H9 (cell line): ENCODE results near the gene RALGAPA2. TPM values are rescaled to one million over a fixed set of nuclear protein-coding genes. Genes with fewer than 3 reads are reported as not detected.

Experiments
- DNase-seq: peaks from one replicate; pipeline ENCODE4 v3.0.0-alpha.2; 2017
- H2AFZ ChIP-seq: one replicate; pipeline ENCODE4 v1.6.1; 2013; ENCODE audit warnings: mild to moderate bottlenecking, low read length, control low read depth, moderate library complexity
- H2AK5ac ChIP-seq: 2 replicates; pipeline ENCODE4 v1.6.1; 2013; ENCODE audit warnings: low read length, control low read depth, mixed read lengths; ENCODE audit not compliant: insufficient read length
- H2BK120ac ChIP-seq: one replicate; pipeline ENCODE4 v1.6.1; 2013; ENCODE audit warnings: low read depth, mild to moderate bottlenecking, low read length, control low read depth, inconsistent platforms; ENCODE audit not compliant: poor library complexity, severe bottlenecking
- H2BK12ac ChIP-seq: 2 replicates; pipeline ENCODE4 v1.6.1; 2013; ENCODE audit warnings: low read length, control low read depth, mixed read lengths, low read depth; ENCODE audit not compliant: insufficient read length
- H2BK15ac ChIP-seq: 2 replicates; pipeline ENCODE4 v1.6.1; 2013; ENCODE audit warnings: low read depth, low read length, control low read depth
- H2BK20ac ChIP-seq: one replicate; pipeline ENCODE4 v1.6.1; 2013; ENCODE audit warnings: low read depth, mild to moderate bottlenecking, low read length, control low read depth, inconsistent platforms; ENCODE audit not compliant: poor library complexity, severe bottlenecking
- H2BK5ac ChIP-seq: 2 replicates; pipeline ENCODE4 v1.6.1; 2013; ENCODE audit warnings: low read length, control low read depth, mixed read lengths; ENCODE audit not compliant: insufficient read length
- H3K14ac ChIP-seq: 2 replicates; pipeline ENCODE4 v1.6.1; 2013; ENCODE audit warnings: low read length, control low read depth; ENCODE audit not compliant: insufficient read depth
- H3K18ac ChIP-seq: 2 replicates; pipeline ENCODE4 v1.6.1; 2013; ENCODE audit warnings: low read depth, mild to moderate bottlenecking, mixed read lengths, low read length, control low read depth; ENCODE audit not compliant: insufficient read length
- H3K23ac ChIP-seq: 2 replicates; pipeline ENCODE4 v1.6.1; 2013; ENCODE audit warnings: low read length, control low read depth, mixed read lengths, low read depth; ENCODE audit not compliant: insufficient read length
- H3K23me2 ChIP-seq: 2 replicates; pipeline ENCODE4 v1.6.1; 2013; ENCODE audit warnings: low read depth, mild to moderate bottlenecking, mixed read lengths, low read length, control low read depth; ENCODE audit not compliant: insufficient read length, poor library complexity, severe bottlenecking
- H3K27ac ChIP-seq: 2 replicates; pipeline ENCODE4 v1.5.1; 2013; ENCODE audit warnings: low read length, control low read depth, mixed read lengths, low read depth; ENCODE audit not compliant: insufficient read length
- H3K27me3 ChIP-seq: 2 replicates; pipeline ENCODE4 v1.6.1; 2013; ENCODE audit warnings: low read length, control low read depth, inconsistent platforms; ENCODE audit not compliant: insufficient read depth
- H3K4ac ChIP-seq: 2 replicates; pipeline ENCODE4 v1.6.1; 2013; ENCODE audit warnings: low read depth, mild to moderate bottlenecking, control low read depth, inconsistent platforms, low read length, moderate library complexity
- H3K4me1 ChIP-seq: 2 replicates; pipeline ENCODE4 v1.6.1; 2013; ENCODE audit warnings: low read length, control low read depth, inconsistent platforms; ENCODE audit not compliant: insufficient read depth
- H3K4me2 ChIP-seq: 2 replicates; pipeline ENCODE4 v1.6.1; 2013; ENCODE audit warnings: low read length, control low read depth, mixed read lengths; ENCODE audit not compliant: insufficient read length, insufficient read depth
- H3K56ac ChIP-seq: 2 replicates; pipeline ENCODE4 v1.6.1; 2013; ENCODE audit warnings: low read depth, mild to moderate bottlenecking, mixed read lengths, low read length, control low read depth; ENCODE audit not compliant: insufficient read length
- H3K79me1 ChIP-seq: 2 replicates; pipeline ENCODE4 v1.6.1; 2013; ENCODE audit warnings: low read depth, mild to moderate bottlenecking, moderate library complexity, low read length, control low read depth, inconsistent platforms; ENCODE audit not compliant: insufficient read depth, poor library complexity, severe bottlenecking
- H3K79me2 ChIP-seq: 2 replicates; pipeline ENCODE4 v1.6.1; 2013; ENCODE audit warnings: low read length, control low read depth, inconsistent platforms; ENCODE audit not compliant: insufficient read depth
- H3K9ac ChIP-seq: 2 replicates; pipeline ENCODE4 v1.6.1; 2013; ENCODE audit warnings: low read length, control low read depth, mixed read lengths; ENCODE audit not compliant: insufficient read length; ENCODE audit errors: extremely low read depth
- H3K9me3 ChIP-seq: one replicate; pipeline ENCODE4 v1.6.1; 2013; ENCODE audit warnings: low read depth, low read length, inconsistent platforms; ENCODE audit not compliant: control insufficient read depth
- H3T11ph ChIP-seq: one replicate; pipeline ENCODE4 v1.6.1; 2013; ENCODE audit warnings: mild to moderate bottlenecking, low read length, control low read depth, inconsistent platforms
- H4K20me1 ChIP-seq: one replicate; pipeline ENCODE4 v1.6.1; 2013; ENCODE audit not compliant: control insufficient read depth, insufficient read length, insufficient read depth
- H4K5ac ChIP-seq: 2 replicates; pipeline ENCODE4 v1.6.1; 2013; ENCODE audit warnings: low read depth, mild to moderate bottlenecking, mixed read lengths, low read length, control low read depth; ENCODE audit not compliant: insufficient read length
- H4K8ac ChIP-seq: replicated peaks from 2 replicates; pipeline ENCODE4 v1.6.1; 2013; ENCODE audit warnings: low read length, control low read depth, mixed read lengths, low read depth; ENCODE audit not compliant: insufficient read length
- H4K91ac ChIP-seq: 2 replicates; pipeline ENCODE4 v1.6.1; 2013; ENCODE audit warnings: low read depth, mild to moderate bottlenecking, moderate library complexity, mixed read lengths, low read length, control low read depth; ENCODE audit not compliant: insufficient read length
- H3K27ac Mint-ChIP-seq, 3 experiments: 2 replicates in 2 of 3; 3 replicates in 1 of 3; pipeline ENCODE4 v1.8.0; 2020 to 2021; ENCODE audit warnings: mixed read lengths in 3 of 3, mild to moderate bottlenecking in 1 of 3, moderate library complexity in 1 of 3
- H3K27me3 Mint-ChIP-seq: 2 replicates; pipeline ENCODE4 v1.8.0; 2021; ENCODE audit warnings: low read depth, mild to moderate bottlenecking, moderate library complexity, mixed read lengths
- H3K36me3 Mint-ChIP-seq, 3 experiments: 2 replicates in 2 of 3; 3 replicates in 1 of 3; pipeline ENCODE4 v1.8.0; 2020 to 2021; ENCODE audit warnings: low read depth in 3 of 3, mixed read lengths in 3 of 3; ENCODE audit not compliant: insufficient read depth in 1 of 3
- H3K4me1 Mint-ChIP-seq, 2 experiments: 2 replicates each; pipeline ENCODE4 v1.8.0; 2020; ENCODE audit warnings: mixed read lengths in 2 of 2
- H3K4me3 Mint-ChIP-seq, 2 experiments: 2 replicates in 1 of 2; 3 replicates in 1 of 2; pipeline ENCODE4 v1.8.0; 2020 to 2021; ENCODE audit warnings: mild to moderate bottlenecking in 2 of 2, mixed read lengths in 2 of 2, moderate library complexity in 1 of 2
- H3K9me3 Mint-ChIP-seq, 2 experiments: 2 replicates in 1 of 2; 3 replicates in 1 of 2; pipeline ENCODE4 v1.8.0; 2020; ENCODE audit warnings: mild to moderate bottlenecking in 2 of 2, mixed read lengths in 2 of 2, moderate library complexity in 1 of 2
- CTCF ChIP-seq: fragments of 200-600 bp; sonication (generic); conservative IDR thresholded peaks from 3 replicates; pipeline ENCODE4 v1.8.0; 2021; ENCODE audit warnings: antibody characterized with exemption, mild to moderate bottlenecking
- WGBS: extraction: QIAGEN DNeasy Blood & Tissue Kit; methylation state at CpG from one replicate; pipeline ENCODE4 v1.1.7; 2013; ENCODE audit warnings: missing lambda C conversion rate, low lambda C conversion rate, mixed read lengths; ENCODE audit not compliant: insufficient read length; ENCODE audit errors: extremely low coverage; 5-methylcytosine and 5-hydroxymethylcytosine counted together
- total RNA-seq: library from RNA; stranded (reverse); gene quantifications from 2 replicates; pipeline ENCODE4 v1.2.1, GENCODE V29; 2021

The RALGAPA2 gene
- total RNA-seq, 1 experiment from 2014 or later = 16.6 TPM

GRCh38 chr20:20414640-20415220 lies 297.7 kb downstream of the RALGAPA2 start:
- no peaks in the 10 kb centered on the region for H3K79me1 ChIP-seq
- no peak overlapping the region for H2BK12ac ChIP-seq
- DNase-seq = no peak
- H3K9me3 ChIP-seq = no peaks in the 10 kb centered on the region
- no peak for TF ChIP-seq CTCF
- H3K27ac ChIP-seq = no peak overlapping the region
- H3K4me1 Mint-ChIP-seq = peaks cover 42 to 45% of the 10 kb centered on the region in 2 experiments
- no peak overlapping the region for H4K8ac ChIP-seq
- H2AFZ ChIP-seq = no peak overlapping the region
- no peak overlapping the region for H4K5ac ChIP-seq
- no peak overlapping the region for H3K4me2 ChIP-seq
- H4K20me1 ChIP-seq = no peaks in the 10 kb centered on the region
- H4K91ac ChIP-seq = no peak overlapping the region
- H3K23me2 ChIP-seq = no peaks in the 10 kb centered on the region
- no peak overlapping the region for H2BK15ac ChIP-seq
- H2AK5ac ChIP-seq = no peak overlapping the region
- no peak overlapping the region; a peak in 1 of 7 replicates for H3K27ac Mint-ChIP-seq
- no peak overlapping the region for H2BK5ac ChIP-seq
- no peak overlapping the region for H3K9ac ChIP-seq
- no peak overlapping the region for H3K14ac ChIP-seq
- H3T11ph ChIP-seq = no peak overlapping the region
- peaks cover 3% of the 10 kb centered on the region; the same call in 1 of the 2 replicates for H3K4me1 ChIP-seq
- H3K4ac ChIP-seq = no peak overlapping the region
- no peak overlapping the region for H3K23ac ChIP-seq
- peaks cover 0 to 3% (median 0%) of the 10 kb centered on the region in 3 experiments; a peak in 1 of 7 replicates for H3K36me3 Mint-ChIP-seq
- peaks cover 3% of the 10 kb centered on the region; the same call in 1 of the 2 replicates for H3K27me3 Mint-ChIP-seq
- no CpG with 5 or more reads among the region's 5 CpGs for WGBS
- H3K56ac ChIP-seq = no peak overlapping the region
- no peak overlapping the region for H2BK120ac ChIP-seq
- H3K79me2 ChIP-seq = no peaks in the 10 kb centered on the region
- H3K27me3 ChIP-seq = no peaks in the 10 kb centered on the region
- H2BK20ac ChIP-seq = no peak overlapping the region
- H3K9me3 Mint-ChIP-seq = no peaks in the 10 kb centered on the region
- H3K18ac ChIP-seq = no peak overlapping the region
- H3K4me3 Mint-ChIP-seq = no peak overlapping the region
